ENCODE data around the gene LUZP2.

LUZP2 gene

GRCh38 chr11:24739637-24740036 lies 242.8 kb downstream of the LUZP2 start:
- TF ChIP-seq POLR2A (IDR thresholded peaks at IDR 0.05; ENCODE audit: low read depth, low read length), result no peak
- DNase-seq (ENCODE audit: insufficient read length, low spot score) (no peak), FAIRE-seq (no peak)

GRCh38 chr11:24747275-24748251 lies 250.7 kb downstream of the LUZP2 start:
- FAIRE-seq, result no peak
- no peak for DNase-seq (ENCODE audit: insufficient read length, low spot score)
- TF ChIP-seq POLR2A (IDR thresholded peaks at IDR 0.05; ENCODE audit: low read depth, low read length), result no peak

- TF ChIP-seq POLR2A (IDR thresholded peaks at IDR 0.05; ENCODE audit: low read depth, low read length), result no peak
- no peak for FAIRE-seq
Measured at GRCh38 chr11:24748261-24748660, 251.4 kb downstream of the LUZP2 start.

GRCh38 chr11:24754406-24754805 lies 257.6 kb downstream of the LUZP2 start:
- DNase-seq (ENCODE audit: insufficient read length, low spot score) (no peak), FAIRE-seq (no peak)
- no peak for TF ChIP-seq POLR2A (IDR thresholded peaks at IDR 0.05; ENCODE audit: low read depth, low read length)

More at GRCh38 chr11:24748261-24748660, 251.4 kb downstream of the LUZP2 start:
- no peak for DNase-seq (ENCODE audit: insufficient read length, low spot score)

- DNase-seq (ENCODE audit: insufficient read length, low spot score), result no peak
- FAIRE-seq, result no peak
- no peak for TF ChIP-seq POLR2A (IDR thresholded peaks at IDR 0.05; ENCODE audit: low read depth, low read length)
Measured at GRCh38 chr11:24755260-24755839, 258.5 kb downstream of the LUZP2 start.

- TF ChIP-seq POLR2A (IDR thresholded peaks at IDR 0.05; ENCODE audit: low read depth, low read length), result no peak
- FAIRE-seq (no peak), DNase-seq (ENCODE audit: insufficient read length, low spot score) (no peak)
Measured at GRCh38 chr11:24759742-24760141, 262.9 kb downstream of the LUZP2 start.

- FAIRE-seq (no peak), DNase-seq (ENCODE audit: insufficient read length, low spot score) (no peak)
- TF ChIP-seq POLR2A (IDR thresholded peaks at IDR 0.05; ENCODE audit: low read depth, low read length), result no peak
Measured at GRCh38 chr11:24760681-24761080, 263.8 kb downstream of the LUZP2 start.

- no peak for FAIRE-seq
- DNase-seq (ENCODE audit: insufficient read length, low spot score), result no peak
- no peak for TF ChIP-seq POLR2A (IDR thresholded peaks at IDR 0.05; ENCODE audit: low read depth, low read length)
Measured at GRCh38 chr11:24762076-24762475, 265.2 kb downstream of the LUZP2 start.

GRCh38 chr11:24767411-24767810 lies 270.6 kb downstream of the LUZP2 start:
- DNase-seq (ENCODE audit: insufficient read length, low spot score), result no peak
- FAIRE-seq, result no peak
- TF ChIP-seq POLR2A (IDR thresholded peaks at IDR 0.05; ENCODE audit: low read depth, low read length), result no peak

GRCh38 chr11:24773322-24773721 lies 276.5 kb downstream of the LUZP2 start:
- FAIRE-seq, result no peak
- no peak for TF ChIP-seq POLR2A (IDR thresholded peaks at IDR 0.05; ENCODE audit: low read depth, low read length)
- no peak for DNase-seq (ENCODE audit: insufficient read length, low spot score)

GRCh38 chr11:24779791-24780190 lies 282.9 kb downstream of the LUZP2 start:
- TF ChIP-seq POLR2A (IDR thresholded peaks at IDR 0.05; ENCODE audit: low read depth, low read length), result no peak
- no peak for FAIRE-seq

GRCh38 chr11:24781288-24781687 lies 284.4 kb downstream of the LUZP2 start:
- FAIRE-seq, result no peak
- no peak for DNase-seq (ENCODE audit: insufficient read length, low spot score)
- no peak for TF ChIP-seq POLR2A (IDR thresholded peaks at IDR 0.05; ENCODE audit: low read depth, low read length)

More at GRCh38 chr11:24779791-24780190, 282.9 kb downstream of the LUZP2 start:
- no peak for DNase-seq (ENCODE audit: insufficient read length, low spot score)

GRCh38 chr11:24793479-24793878 lies 296.6 kb downstream of the LUZP2 start:
- DNase-seq (ENCODE audit: insufficient read length, low spot score) (no peak), FAIRE-seq (no peak)
- TF ChIP-seq POLR2A (IDR thresholded peaks at IDR 0.05; ENCODE audit: low read depth, low read length), result no peak

GRCh38 chr11:24794064-24794463 lies 297.2 kb downstream of the LUZP2 start:
- no peak for TF ChIP-seq POLR2A (IDR thresholded peaks at IDR 0.05; ENCODE audit: low read depth, low read length)
- no peak for FAIRE-seq
- no peak for DNase-seq (ENCODE audit: insufficient read length, low spot score)

GRCh38 chr11:24805671-24806070 lies 308.8 kb downstream of the LUZP2 start:
- FAIRE-seq, result no peak
- DNase-seq (ENCODE audit: insufficient read length, low spot score), result no peak

More at GRCh38 chr11:24805671-24806070, 308.8 kb downstream of the LUZP2 start:
- no peak for TF ChIP-seq POLR2A (IDR thresholded peaks at IDR 0.05; ENCODE audit: low read depth, low read length)
